Upper lobe of right lung (tissue), 1 donor: ENCODE measurements around the gene PLD6. TPM values are rescaled to one million over a fixed set of nuclear protein-coding genes. Genes with fewer than 3 reads are reported as not detected.

ENCODE experiments used
- ATAC-seq: fragments of 200-7000 bp; cut with Tn5 transposase; one replicate; pipeline ENCODE4 v1.9.1; 2020; ENCODE audit warnings: mild to moderate bottlenecking, moderate library complexity
- DNase-seq: peaks from one replicate; pipeline ENCODE4 v3.0.0-alpha.2; 2020
- H3K27ac ChIP-seq: fragments of 200-600 bp; one replicate; pipeline ENCODE4 v1.8.0; 2022
- H3K27me3 ChIP-seq: fragments of 200-600 bp; one replicate; pipeline ENCODE4 v1.8.0; 2022; ENCODE audit warnings: mild to moderate bottlenecking
- H3K36me3 ChIP-seq: fragments of 200-600 bp; one replicate; pipeline ENCODE4 v1.8.0; 2022
- H3K4me1 ChIP-seq: fragments of 200-600 bp; one replicate; pipeline ENCODE4 v1.8.0; 2022
- H3K4me3 ChIP-seq: fragments of 200-600 bp; one replicate; pipeline ENCODE4 v1.8.0; 2022; ENCODE audit warnings: mild to moderate bottlenecking
- H3K9me3 ChIP-seq: fragments of 200-600 bp; one replicate; pipeline ENCODE4 v1.8.0; 2022
- intact Hi-C: fragments of 100-400 bp; cut with DNase I; formaldehyde crosslinking; loops from one replicate; pipeline ENCODE4 v1.11.0; 2022
- total RNA-seq: library from RNA; stranded (reverse); fragmentation: NEBNext Ultra II Directional; extraction: Animal tissue kit (Norgen Biotek cat#: 25700); gene quantifications from one replicate; pipeline ENCODE4 v1.2.1, GENCODE V29; 2021
- TF ChIP-seq, protein P1 (sequence below): fragments of 200-600 bp; IDR thresholded peaks from one replicate; pipeline ENCODE4 v1.8.0; 2022; ENCODE audit warnings: antibody characterized with exemption
- donor health status: DM: no; HTN: yes; CAD: no; lungs with severe emphysema.

The PLD6 gene
- total RNA-seq, 1 donor from 2014 or later, result 4.9 TPM

DNA sequence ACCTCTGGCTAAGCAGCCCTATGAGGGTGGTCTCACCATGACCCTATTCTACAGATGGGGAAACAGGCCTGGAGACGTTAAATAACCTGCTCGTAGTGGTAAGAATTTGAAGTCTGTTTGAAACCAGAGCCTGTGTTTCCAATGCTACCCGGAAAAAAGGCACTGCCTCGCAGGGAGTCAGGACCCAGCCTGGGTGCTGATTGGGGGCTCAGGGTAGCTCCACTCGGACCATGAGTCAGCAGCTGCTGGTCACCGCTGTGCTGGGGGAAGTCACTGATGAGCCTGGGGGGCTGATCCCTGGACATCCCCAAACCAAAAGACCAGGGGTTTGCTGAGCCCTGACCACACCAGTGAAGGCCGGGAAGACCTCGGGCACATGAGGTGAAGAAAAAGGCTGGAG, 9.4 kb upstream of the PLD6 start:
- Histone ChIP-seq H3K27ac (no peak overlapping the region), H3K36me3 (peaks cover 93% of the 10 kb centered on the region), H3K4me3 (no peak overlapping the region), H3K4me1 (no peaks in the 10 kb centered on the region), H3K9me3 (no peaks in the 10 kb centered on the region), H3K27me3 (no peaks in the 10 kb centered on the region)
- intact Hi-C loops, result no loop called here
- TF ChIP-seq, protein P1, sequence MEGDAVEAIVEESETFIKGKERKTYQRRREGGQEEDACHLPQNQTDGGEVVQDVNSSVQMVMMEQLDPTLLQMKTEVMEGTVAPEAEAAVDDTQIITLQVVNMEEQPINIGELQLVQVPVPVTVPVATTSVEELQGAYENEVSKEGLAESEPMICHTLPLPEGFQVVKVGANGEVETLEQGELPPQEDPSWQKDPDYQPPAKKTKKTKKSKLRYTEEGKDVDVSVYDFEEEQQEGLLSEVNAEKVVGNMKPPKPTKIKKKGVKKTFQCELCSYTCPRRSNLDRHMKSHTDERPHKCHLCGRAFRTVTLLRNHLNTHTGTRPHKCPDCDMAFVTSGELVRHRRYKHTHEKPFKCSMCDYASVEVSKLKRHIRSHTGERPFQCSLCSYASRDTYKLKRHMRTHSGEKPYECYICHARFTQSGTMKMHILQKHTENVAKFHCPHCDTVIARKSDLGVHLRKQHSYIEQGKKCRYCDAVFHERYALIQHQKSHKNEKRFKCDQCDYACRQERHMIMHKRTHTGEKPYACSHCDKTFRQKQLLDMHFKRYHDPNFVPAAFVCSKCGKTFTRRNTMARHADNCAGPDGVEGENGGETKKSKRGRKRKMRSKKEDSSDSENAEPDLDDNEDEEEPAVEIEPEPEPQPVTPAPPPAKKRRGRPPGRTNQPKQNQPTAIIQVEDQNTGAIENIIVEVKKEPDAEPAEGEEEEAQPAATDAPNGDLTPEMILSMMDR, result no peak
- DNase-seq, result no peak
- no peak for ATAC-seq

DNA sequence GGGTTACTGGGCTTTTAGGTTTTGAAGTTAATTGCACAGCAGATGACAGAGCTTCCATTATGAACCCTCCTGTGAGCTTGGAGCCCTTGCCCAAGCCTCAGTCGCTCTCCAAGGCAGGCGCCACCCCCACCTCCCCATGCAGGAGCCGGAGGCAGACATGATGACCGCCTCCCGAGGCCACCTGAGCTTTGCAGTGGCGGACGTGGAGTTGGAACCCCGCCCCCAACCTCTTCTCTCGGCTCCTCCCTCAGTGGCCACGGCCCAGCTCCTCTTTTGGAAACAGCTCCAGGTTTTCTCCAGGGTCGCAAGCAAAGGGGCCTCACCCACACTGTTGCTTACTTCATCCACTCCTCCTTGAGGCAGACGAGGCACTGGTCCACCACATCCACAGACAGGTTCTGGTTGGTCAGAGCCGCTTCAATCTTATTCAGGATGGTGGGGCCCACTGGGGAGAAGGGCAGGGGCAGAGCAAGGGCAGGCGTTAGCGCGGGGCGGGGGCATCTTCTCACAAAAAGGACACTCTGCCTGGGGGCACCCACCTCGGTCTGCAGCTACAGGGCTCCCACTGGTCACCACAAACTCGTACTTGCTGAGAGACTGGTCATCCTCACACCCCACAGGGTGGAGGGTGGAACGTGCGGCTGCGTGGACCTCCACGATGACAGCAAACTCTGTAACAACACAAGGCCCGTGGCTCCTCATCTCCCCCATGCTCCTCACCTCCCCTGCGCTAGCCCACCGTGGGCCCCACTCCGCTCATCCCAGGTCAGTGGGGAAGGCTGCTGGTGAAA, 8.7 kb upstream of the PLD6 start:
- intact Hi-C loops, result no loop called here
- no peak for DNase-seq

DNA sequence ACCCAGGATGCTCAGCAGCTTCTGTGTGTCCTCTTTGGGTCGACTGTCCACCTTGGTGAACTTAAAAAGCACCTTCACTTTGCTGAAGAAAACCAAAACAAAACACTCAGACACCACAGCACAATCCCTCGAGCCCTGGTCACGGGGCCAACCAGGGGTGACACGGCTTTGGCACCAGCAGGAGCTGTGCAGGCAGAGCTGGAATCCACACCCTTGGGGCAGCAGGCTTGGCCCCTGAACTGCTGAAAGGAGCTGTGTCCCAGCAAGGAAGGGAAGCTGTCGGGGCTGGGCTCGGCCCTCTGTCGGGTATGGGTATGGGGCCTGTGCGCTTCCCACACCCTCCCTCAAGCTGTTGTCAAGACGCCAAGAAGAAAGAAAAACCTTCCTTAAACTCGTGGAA, 7.6 kb upstream of the PLD6 start:
- Histone ChIP-seq H3K4me1 (no peaks in the 10 kb centered on the region), H3K27ac (no peak overlapping the region), H3K9me3 (no peaks in the 10 kb centered on the region), H3K36me3 (peaks cover 75% of the 10 kb centered on the region), H3K4me3 (no peak overlapping the region), H3K27me3 (no peaks in the 10 kb centered on the region)
- TF ChIP-seq, protein P1, result no peak
- no peak for ATAC-seq
- intact Hi-C loops, result no loop called here
- no peak for DNase-seq

More for the DNA sequence above, 8.7 kb upstream of the PLD6 start:
- no peaks in the 10 kb centered on the region for H3K27me3 ChIP-seq
- ATAC-seq, result no peak
- TF ChIP-seq, protein P1, result no peak
- H3K4me3 ChIP-seq, result no peak overlapping the region
- H3K4me1 ChIP-seq, result no peaks in the 10 kb centered on the region
- peaks cover 85% of the 10 kb centered on the region for H3K36me3 ChIP-seq
- H3K9me3 ChIP-seq, result no peaks in the 10 kb centered on the region
- no peak overlapping the region for H3K27ac ChIP-seq

DNA sequence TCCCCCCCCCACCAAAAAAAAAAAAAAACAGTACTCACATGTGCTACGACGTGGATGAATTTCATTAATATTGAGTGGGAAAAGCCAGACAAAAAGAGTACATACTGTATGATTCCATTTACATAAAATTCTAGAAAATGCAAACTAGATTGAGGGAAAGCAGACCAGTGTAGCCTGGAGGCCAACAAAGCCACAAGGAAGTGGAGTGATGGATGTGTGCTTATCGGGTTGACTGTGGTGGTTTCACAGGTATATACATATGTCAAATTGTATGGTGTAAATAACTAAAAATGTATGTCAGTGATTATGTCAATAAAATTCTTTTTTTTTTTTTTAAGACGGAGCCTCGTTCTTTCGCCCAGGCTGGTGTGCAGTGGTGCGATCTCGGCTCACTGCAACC, 1.9 kb upstream of the PLD6 start:
- Histone ChIP-seq H3K36me3 (peaks cover 17% of the 10 kb centered on the region), H3K9me3 (no peaks in the 10 kb centered on the region), H3K27me3 (no peaks in the 10 kb centered on the region), H3K4me1 (peaks cover 26% of the 10 kb centered on the region), H3K4me3 (no peak overlapping the region), H3K27ac (no peak overlapping the region)
- DNase-seq, result no peak
- intact Hi-C loops, result no loop called here
- TF ChIP-seq, protein P1, result no peak
- no peak for ATAC-seq

DNA sequence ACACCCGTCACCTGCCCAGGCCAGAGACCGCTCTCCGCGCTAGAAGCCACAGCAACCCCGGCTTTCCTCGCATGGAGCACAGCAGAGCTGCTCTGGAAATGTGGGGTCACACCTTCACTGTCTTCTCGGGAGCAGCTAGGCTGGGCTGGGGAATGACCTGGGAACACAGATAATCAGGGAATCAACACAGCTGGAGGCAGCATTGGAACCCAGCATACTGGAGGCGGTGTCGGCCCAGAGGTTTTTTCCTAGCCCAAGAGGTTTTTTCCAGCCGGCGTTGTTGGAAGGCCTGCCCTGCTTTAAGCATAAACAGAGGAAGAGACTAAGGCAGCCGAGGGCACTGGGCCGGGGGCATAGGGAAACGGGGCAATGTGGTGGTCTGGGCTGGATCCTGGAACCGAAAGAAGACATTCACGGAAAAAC, 791 bp upstream of the PLD6 start:
- Histone ChIP-seq H3K9me3 (no peaks in the 10 kb centered on the region), H3K27ac (peak overlapping the region; percentile 56), H3K4me3 (no peak overlapping the region), H3K4me1 (peaks cover 26% of the 10 kb centered on the region), H3K27me3 (no peaks in the 10 kb centered on the region), H3K36me3 (peaks cover 16% of the 10 kb centered on the region)
- ATAC-seq (no peak), DNase-seq (no peak)
- TF ChIP-seq, protein P1, result no peak
- intact Hi-C loops, result no loop called here
